GM18505 (cell line): ENCODE measurements around the gene CCT3.
"Not testable (repeated sequence)": the region's sequence is repeated elsewhere in the genome, so short reads cannot be mapped to it uniquely, and the experiment has no call there.

ENCODE experiments used
- ATAC-seq: cut with Tn5 transposase; IDR thresholded peaks from one replicate; pipeline ENCODE4 v1.9.1; 2021; ENCODE audit not compliant: unreplicated experiment
- POLR2A ChIP-seq: IDR thresholded peaks from 4 replicates; pipeline ENCODE4 v1.6.1; 2011; ENCODE audit warnings: borderline replicate concordance; ENCODE audit not compliant: insufficient read depth, insufficient read length; ENCODE audit errors: extremely low read depth

Gene CCT3

DNA sequence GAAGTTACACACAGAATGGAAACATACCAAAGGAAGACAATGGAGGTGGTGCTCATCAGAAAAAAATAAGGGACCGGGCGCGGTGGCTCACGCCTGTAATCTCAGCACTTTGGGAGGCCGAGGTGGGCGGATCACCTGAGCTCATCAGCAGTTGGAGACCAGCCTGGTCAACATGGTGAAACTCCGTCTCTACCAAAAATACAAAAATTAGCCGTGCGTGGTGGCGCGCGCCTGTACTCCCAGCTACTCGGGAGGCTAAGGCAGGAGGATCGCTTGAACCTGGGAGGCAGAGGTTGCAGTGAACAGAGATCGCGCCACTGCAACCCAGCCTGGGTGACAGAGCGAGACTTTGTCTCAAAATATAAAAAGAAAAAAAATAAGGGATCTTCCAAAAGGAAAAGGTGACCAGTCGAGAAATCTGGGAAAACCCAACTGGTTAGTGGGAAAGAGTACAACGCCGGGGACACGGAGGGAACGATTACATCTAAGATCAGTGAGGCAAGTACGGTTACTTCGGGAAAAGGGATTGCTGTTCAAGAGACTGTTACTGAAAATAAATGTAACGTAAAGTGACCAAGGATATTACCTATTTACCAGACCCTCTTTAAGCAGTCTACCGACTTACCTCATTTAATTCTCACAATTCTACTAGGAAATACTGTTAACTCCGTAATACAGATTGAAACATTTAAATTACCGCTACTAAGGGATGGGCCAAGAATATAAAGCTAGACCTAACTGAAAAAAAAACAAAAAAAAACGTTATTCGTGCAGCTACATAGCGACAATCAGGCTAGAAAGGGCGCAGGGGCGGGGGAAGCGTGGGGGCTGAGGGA, 822 bp downstream of the CCT3 start:
- ATAC-seq = no peak
- no peak for TF ChIP-seq POLR2A

DNA sequence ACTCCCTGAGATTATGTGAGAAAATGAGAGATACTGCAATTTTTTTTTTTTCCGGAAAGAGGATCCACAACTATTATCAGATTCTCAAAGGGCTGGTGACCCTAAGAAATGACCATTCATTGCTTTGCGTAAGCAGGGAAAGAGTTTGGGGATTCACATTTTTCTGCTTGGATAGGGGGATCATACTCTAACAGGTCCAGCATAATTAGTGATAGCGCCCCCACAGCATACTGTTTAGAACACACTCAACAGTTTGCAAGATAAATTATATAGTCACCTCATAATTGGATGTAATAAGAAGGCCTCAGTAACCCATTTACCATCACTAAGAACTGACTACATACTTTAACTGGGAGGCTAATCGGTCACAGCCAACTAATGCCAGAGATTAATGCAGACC, 1.9 kb downstream of the CCT3 start:
- TF ChIP-seq POLR2A = no peak
- no peak for ATAC-seq

GRCh38 chr1:156323179-156323578, 14.9 kb downstream of the CCT3 start:
- ATAC-seq = not testable (repeated sequence)

DNA sequence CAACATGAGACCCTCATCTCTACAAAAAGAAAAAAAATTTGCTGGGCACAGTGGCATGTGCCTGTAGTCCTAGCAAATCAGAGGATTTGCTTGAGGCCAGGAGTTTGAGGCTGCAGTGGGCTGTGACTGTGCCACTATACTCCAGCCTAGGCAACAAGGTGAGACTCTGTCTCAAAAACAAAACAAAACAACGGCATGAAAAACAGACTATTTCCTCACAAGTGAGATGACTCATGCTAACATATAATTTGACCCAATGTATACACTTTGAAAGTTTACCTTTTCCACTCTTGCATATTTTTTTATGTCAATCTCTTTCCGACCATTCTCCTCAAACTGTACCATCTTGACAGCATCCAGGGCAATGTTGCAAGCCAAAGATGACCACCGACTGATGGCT, 17.5 kb downstream of the CCT3 start:
- no peak for TF ChIP-seq POLR2A

GRCh38 chr1:156319664-156320063, 18.4 kb downstream of the CCT3 start:
- no peak for TF ChIP-seq POLR2A
- no peak for ATAC-seq

More for the DNA sequence above, 17.5 kb downstream of the CCT3 start:
- ATAC-seq = no peak

DNA sequence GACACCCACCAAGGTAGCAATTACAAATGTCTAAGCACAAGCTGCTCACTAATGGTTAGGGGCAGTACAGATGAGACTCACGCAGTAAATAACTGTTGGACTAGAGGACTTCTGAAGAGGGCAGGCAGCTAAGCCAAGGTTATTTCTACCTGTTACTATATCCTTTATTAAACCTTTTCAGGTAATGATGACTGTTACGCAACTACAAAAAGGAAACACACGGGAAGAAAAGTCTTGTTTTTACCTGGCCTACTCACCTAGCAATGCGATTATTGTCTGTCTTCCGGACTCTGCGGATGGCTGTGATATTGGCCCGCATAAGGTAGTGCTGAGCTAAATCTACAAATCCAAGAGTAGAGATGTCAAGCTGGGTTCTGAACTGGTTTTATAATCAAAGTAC, 21.2 kb downstream of the CCT3 start:
- no peak for ATAC-seq
- no peak for TF ChIP-seq POLR2A

GRCh38 chr1:156310962-156311361, 27.1 kb downstream of the CCT3 start:
- no peak for TF ChIP-seq POLR2A
- no peak for ATAC-seq

DNA sequence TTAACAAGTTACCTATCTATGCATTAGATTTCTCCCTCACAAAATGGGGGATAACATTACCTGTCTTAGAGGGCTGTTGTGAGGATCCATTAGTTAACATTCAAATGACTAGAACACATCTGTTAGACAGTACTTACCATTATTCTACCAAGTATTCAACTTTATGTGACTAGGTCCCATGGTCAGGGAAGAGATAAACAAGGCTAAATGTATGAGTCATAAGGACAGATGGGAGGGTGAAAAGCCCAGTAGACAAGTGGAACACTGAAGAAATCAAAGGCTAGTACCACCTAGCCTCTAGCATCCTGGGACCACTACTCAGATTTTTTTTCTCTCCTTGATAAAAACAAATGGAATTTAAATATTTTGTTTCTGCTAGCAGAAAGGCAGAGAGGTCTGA, 30.0 kb downstream of the CCT3 start:
- ATAC-seq = no peak
- no peak for TF ChIP-seq POLR2A

- ATAC-seq = no peak
- no peak for TF ChIP-seq POLR2A
Measured at GRCh38 chr1:156305215-156305614, 32.9 kb downstream of the CCT3 start.

GRCh38 chr1:156303241-156303640, 34.9 kb downstream of the CCT3 start:
- no peak for TF ChIP-seq POLR2A
- ATAC-seq = no peak

GRCh38 chr1:156298852-156299357, 39.2 kb downstream of the CCT3 start, which contains the start of gene VHLL:
TSS of gene VHLL (minus strand) at chr1:156299307. CDS start at chr1:156299189, 118 bp downstream.
- no peak for ATAC-seq
- no peak for TF ChIP-seq POLR2A

- peak; percentile 82 for TF ChIP-seq POLR2A
- ATAC-seq = no peak
Measured at GRCh38 chr1:156295391-156295947, 42.6 kb downstream of the CCT3 start, which contains the start of gene GLMP. TSS of gene GLMP (minus strand) at chr1:156295679. CDS start at chr1:156295645, 34 bp downstream.

- no peak for TF ChIP-seq POLR2A
Measured at GRCh38 chr1:156293895-156294294, 44.2 kb downstream of the CCT3 start.

DNA sequence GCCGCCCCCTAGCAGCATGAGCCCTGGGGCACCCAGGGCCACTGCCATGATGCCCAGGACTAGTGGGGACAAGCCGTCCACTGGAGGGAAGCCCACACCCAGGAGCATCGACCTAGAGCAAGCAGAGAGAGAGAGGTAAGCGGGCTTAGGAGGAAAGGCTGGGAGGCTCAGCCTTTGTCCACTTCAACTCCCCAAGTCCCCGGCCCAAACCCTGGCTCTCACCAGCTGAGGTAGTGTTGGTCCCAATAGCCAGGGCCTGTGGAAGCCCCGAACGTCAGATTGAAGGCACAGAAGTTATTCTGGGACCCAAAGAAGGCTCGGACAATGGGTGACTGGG, 45.0 kb downstream of the CCT3 start:
- no peak for TF ChIP-seq POLR2A
- ATAC-seq = no peak

More at GRCh38 chr1:156293895-156294294, 44.2 kb downstream of the CCT3 start:
- ATAC-seq = no peak
